ENCODE results near the gene ARHGAP24. TPM values are rescaled to one million over a fixed set of nuclear protein-coding genes. Genes with fewer than 3 reads are reported as not detected.
A peak's percentile ranks its signal among the peaks of the same experiment; 100 is the strongest.

The ARHGAP24 gene
- total RNA-seq, 1 experiment from 2014 or later, result 1.3 TPM

- TF ChIP-seq EZH2phosphoT487 (IDR thresholded peaks at IDR 0.05; ENCODE audit: borderline replicate concordance) (no peak), YY1 (IDR thresholded peaks at IDR 0.05; ENCODE audit: extremely low read depth, insufficient replicate concordance, low read depth, low read length) (no peak), FOSL1 (IDR thresholded peaks at IDR 0.05; ENCODE audit: low read depth) (no peak), POLR2A (IDR thresholded peaks at IDR 0.05; ENCODE audit: borderline replicate concordance, extremely low read depth, insufficient read depth, insufficient read length) (no peak), RAD21 (IDR thresholded peaks at IDR 0.05; ENCODE audit: low read depth) (peak; percentile 78)
Measured at GRCh38 chr4:86043755-86044592, 569.0 kb downstream of the ARHGAP24 start (continued).

DNA sequence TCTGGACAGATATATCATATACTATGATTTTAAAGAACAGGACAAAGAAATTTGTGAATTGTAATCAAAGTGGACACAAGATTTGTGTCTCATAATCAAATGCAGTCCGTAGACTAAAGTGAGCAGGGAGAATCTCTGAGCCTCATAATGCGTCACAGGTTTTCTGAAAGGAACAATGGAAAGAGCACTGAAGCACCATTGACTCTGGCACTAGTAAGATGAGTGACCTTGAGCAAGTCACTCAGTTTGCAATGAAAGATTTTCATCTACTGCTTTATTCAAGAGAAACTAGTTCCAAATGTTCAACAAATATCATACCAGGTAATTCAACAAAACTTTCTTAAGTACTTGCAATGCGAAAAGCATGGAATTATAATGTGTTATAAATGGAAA, 569.6 kb downstream of the ARHGAP24 start:
- ChIA-PET POLR2A (no interaction called here), RAD21 (ENCODE audit: low non-redundant PET in 1 of 2, low total read pairs in 2 of 2, uncharacterized antibody in 2 of 2, unreplicated experiment in 2 of 2) (interaction anchor here in 1 of 2 experiments (4.4 kb wide), 1 partner anchor 248 kb away, joined by 17 read pairs; no protein-coding TSS in a partner anchor), CTCF (interaction anchor here (1.0 to 6.5 kb wide), 6 partner anchors 10 to 960 kb away, joined by 3 to 61 read pairs (median 4); no protein-coding TSS in a partner anchor)
- no peaks in the 10 kb centered on the region for H3K9me3 ChIP-seq (ENCODE audit: control insufficient read depth in 1 of 2, insufficient read depth in 1 of 2, low read depth in 1 of 2, low read length in 2 of 2)
- no peak overlapping the region for H3K4me3 ChIP-seq (replicated peaks in 1 of 2; ENCODE audit: low read depth in 1 of 2, low read length in 2 of 2)
- TF ChIP-seq RAD21 (IDR thresholded peaks at IDR 0.05; ENCODE audit: low read depth), result no peak
- H3K9me2 ChIP-seq (ENCODE audit: insufficient read depth), result no peaks in the 10 kb centered on the region
- H2AFZ ChIP-seq (ENCODE audit: low read depth, low read length, poor library complexity, severe bottlenecking), result no peak overlapping the region
- no peaks in the 10 kb centered on the region for H4K20me1 ChIP-seq (ENCODE audit: insufficient read depth)
- no peak overlapping the region for H3K9ac ChIP-seq (ENCODE audit: low read length)
- H3K79me2 ChIP-seq (ENCODE audit: insufficient read depth, low read length), result no peaks in the 10 kb centered on the region
- no peaks in the 10 kb centered on the region for H3K27me3 ChIP-seq (ENCODE audit: insufficient read depth, low read length)
- H3K36me3 ChIP-seq (ENCODE audit: control insufficient read depth in 1 of 2, insufficient read depth in 2 of 2, low read length in 2 of 2), result no peaks in the 10 kb centered on the region
- intact Hi-C loops (cut with micrococcal nuclease), result loop anchor here (1.0 to 10.0 kb wide), 3 partner anchors 248 to 960 kb away; no protein-coding TSS in a partner anchor
- no peak overlapping the region for H3K27ac ChIP-seq (ENCODE audit: low read depth, low read length)
- H3K4me2 ChIP-seq (ENCODE audit: low read length), result no peak overlapping the region
- no TSS peak for BruUV-seq (replicated peaks)
- DNase-seq (ENCODE audit: low read depth, low spot score) (no peak), ATAC-seq (no peak)
- H3K4me1 ChIP-seq (ENCODE audit: control insufficient read depth in 1 of 2, insufficient read depth in 2 of 2, low read length in 2 of 2), result peaks cover 0 to 4% of the 10 kb centered on the region in 2 experiments; a peak in 1 of 4 replicates

DNA sequence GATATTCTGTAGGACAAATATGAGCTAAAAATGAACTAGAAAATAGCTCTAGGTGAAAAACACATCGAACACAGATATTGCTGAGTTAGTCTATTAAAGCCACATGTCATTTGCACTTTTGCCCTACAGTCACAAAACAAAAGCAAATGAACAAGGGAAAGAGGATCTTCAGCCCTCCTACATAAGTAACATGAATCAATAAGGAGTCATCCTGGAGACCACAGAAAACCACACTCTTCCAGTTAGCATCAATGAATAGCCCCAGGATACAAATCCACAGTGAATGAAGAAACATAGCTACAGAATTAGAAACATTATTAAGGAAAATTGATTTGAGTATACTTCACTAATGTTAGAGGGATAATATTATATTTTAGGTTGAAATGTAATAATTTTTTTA, 573.5 kb downstream of the ARHGAP24 start:
- intact Hi-C loops (cut with micrococcal nuclease), result loop anchor here (10.0 kb wide), 1 partner anchor 964 kb away; no protein-coding TSS in a partner anchor
- Histone ChIP-seq H3K9me2 (ENCODE audit: insufficient read depth) (no peaks in the 10 kb centered on the region), H3K79me2 (ENCODE audit: insufficient read depth, low read length) (no peaks in the 10 kb centered on the region), H3K27ac (ENCODE audit: low read depth, low read length) (no peak overlapping the region), H3K9me3 (ENCODE audit: control insufficient read depth in 1 of 2, insufficient read depth in 1 of 2, low read depth in 1 of 2, low read length in 2 of 2) (no peaks in the 10 kb centered on the region), H2AFZ (ENCODE audit: low read depth, low read length, poor library complexity, severe bottlenecking) (no peak overlapping the region), H3K27me3 (ENCODE audit: insufficient read depth, low read length) (no peaks in the 10 kb centered on the region), H3K9ac (ENCODE audit: low read length) (no peak overlapping the region), H3K4me2 (ENCODE audit: low read length) (no peak overlapping the region), H3K4me1 (ENCODE audit: control insufficient read depth in 1 of 2, insufficient read depth in 2 of 2, low read length in 2 of 2) (peaks cover 0 to 4% of the 10 kb centered on the region in 2 experiments; a peak in 1 of 4 replicates), H3K36me3 (ENCODE audit: control insufficient read depth in 1 of 2, insufficient read depth in 2 of 2, low read length in 2 of 2) (no peaks in the 10 kb centered on the region), H4K20me1 (ENCODE audit: insufficient read depth) (no peaks in the 10 kb centered on the region), H3K4me3 (replicated peaks in 1 of 2; ENCODE audit: low read depth in 1 of 2, low read length in 2 of 2) (no peak overlapping the region)
- ChIA-PET POLR2A (no interaction called here), CTCF (interaction anchor here (1.3 kb wide), 1 partner anchor 252 kb away, joined by 3 read pairs; no protein-coding TSS in a partner anchor), RAD21 (ENCODE audit: low non-redundant PET in 1 of 2, low total read pairs in 2 of 2, uncharacterized antibody in 2 of 2, unreplicated experiment in 2 of 2) (no interaction called here)
- ATAC-seq (no peak), DNase-seq (ENCODE audit: low read depth, low spot score) (no peak)
- no TSS peak for BruUV-seq (replicated peaks)
- no peak for TF ChIP-seq RAD21 (IDR thresholded peaks at IDR 0.05; ENCODE audit: low read depth)
- TF ChIP-seq, protein P1, sequence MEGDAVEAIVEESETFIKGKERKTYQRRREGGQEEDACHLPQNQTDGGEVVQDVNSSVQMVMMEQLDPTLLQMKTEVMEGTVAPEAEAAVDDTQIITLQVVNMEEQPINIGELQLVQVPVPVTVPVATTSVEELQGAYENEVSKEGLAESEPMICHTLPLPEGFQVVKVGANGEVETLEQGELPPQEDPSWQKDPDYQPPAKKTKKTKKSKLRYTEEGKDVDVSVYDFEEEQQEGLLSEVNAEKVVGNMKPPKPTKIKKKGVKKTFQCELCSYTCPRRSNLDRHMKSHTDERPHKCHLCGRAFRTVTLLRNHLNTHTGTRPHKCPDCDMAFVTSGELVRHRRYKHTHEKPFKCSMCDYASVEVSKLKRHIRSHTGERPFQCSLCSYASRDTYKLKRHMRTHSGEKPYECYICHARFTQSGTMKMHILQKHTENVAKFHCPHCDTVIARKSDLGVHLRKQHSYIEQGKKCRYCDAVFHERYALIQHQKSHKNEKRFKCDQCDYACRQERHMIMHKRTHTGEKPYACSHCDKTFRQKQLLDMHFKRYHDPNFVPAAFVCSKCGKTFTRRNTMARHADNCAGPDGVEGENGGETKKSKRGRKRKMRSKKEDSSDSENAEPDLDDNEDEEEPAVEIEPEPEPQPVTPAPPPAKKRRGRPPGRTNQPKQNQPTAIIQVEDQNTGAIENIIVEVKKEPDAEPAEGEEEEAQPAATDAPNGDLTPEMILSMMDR (IDR thresholded peaks at IDR 0.05 in 2 of 3, conservative IDR thresholded peaks at IDR 0.05 in 1 of 3; ENCODE audit: borderline replicate concordance in 1 of 3, insufficient read depth in 1 of 3, low read depth in 2 of 3, low read length in 2 of 3), result no peak
- TF ChIP-seq CEBPB (IDR thresholded peaks at IDR 0.05; ENCODE audit: low read depth), result no peak
- no peak for TF ChIP-seq POLR2A (IDR thresholded peaks at IDR 0.05; ENCODE audit: borderline replicate concordance, extremely low read depth, insufficient read depth, insufficient read length)
- TF ChIP-seq, protein P2, sequence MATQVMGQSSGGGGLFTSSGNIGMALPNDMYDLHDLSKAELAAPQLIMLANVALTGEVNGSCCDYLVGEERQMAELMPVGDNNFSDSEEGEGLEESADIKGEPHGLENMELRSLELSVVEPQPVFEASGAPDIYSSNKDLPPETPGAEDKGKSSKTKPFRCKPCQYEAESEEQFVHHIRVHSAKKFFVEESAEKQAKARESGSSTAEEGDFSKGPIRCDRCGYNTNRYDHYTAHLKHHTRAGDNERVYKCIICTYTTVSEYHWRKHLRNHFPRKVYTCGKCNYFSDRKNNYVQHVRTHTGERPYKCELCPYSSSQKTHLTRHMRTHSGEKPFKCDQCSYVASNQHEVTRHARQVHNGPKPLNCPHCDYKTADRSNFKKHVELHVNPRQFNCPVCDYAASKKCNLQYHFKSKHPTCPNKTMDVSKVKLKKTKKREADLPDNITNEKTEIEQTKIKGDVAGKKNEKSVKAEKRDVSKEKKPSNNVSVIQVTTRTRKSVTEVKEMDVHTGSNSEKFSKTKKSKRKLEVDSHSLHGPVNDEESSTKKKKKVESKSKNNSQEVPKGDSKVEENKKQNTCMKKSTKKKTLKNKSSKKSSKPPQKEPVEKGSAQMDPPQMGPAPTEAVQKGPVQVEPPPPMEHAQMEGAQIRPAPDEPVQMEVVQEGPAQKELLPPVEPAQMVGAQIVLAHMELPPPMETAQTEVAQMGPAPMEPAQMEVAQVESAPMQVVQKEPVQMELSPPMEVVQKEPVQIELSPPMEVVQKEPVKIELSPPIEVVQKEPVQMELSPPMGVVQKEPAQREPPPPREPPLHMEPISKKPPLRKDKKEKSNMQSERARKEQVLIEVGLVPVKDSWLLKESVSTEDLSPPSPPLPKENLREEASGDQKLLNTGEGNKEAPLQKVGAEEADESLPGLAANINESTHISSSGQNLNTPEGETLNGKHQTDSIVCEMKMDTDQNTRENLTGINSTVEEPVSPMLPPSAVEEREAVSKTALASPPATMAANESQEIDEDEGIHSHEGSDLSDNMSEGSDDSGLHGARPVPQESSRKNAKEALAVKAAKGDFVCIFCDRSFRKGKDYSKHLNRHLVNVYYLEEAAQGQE (IDR thresholded peaks at IDR 0.05; ENCODE audit: low read depth), result no peak
- TF ChIP-seq POLR2AphosphoS5 (IDR thresholded peaks at IDR 0.05; ENCODE audit: low read depth, low read length), result no peak
- TF ChIP-seq EZH2phosphoT487 (IDR thresholded peaks at IDR 0.05; ENCODE audit: borderline replicate concordance), result no peak
- TF ChIP-seq EZH2 (IDR thresholded peaks at IDR 0.05), result no peak
